T-helper 1 cell (primary cell): Measurements from ENCODE around the gene FERMT2.
"Not testable (repeated sequence)": the region's sequence is repeated elsewhere in the genome, so short reads cannot be mapped to it uniquely, and the experiment has no call there.

Experiments used
- DNase-seq, 5 donors: peaks; one replicate each; pipeline ENCODE4 v3.0.0-alpha.2; 2012 to 2020

Gene FERMT2

DNA sequence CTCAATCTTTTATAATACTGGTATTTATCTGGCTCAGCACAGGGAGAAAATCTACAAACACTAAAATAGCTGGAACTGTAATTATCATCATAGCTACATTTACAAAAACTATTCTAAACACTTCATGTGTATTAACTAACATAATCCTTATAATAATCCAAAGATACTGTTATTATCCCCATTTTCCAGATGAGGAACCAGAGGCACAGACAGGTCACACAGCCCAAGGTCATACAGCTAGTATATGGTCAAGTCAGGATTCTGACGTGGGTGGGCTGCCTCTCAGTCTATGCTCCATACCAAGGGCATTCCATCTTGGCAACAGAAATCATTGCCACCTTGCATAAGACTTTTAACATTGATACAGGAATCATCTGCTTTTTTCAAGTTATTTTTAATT, 11.4 kb downstream of the FERMT2 start:
- DNase-seq = no peak

DNA sequence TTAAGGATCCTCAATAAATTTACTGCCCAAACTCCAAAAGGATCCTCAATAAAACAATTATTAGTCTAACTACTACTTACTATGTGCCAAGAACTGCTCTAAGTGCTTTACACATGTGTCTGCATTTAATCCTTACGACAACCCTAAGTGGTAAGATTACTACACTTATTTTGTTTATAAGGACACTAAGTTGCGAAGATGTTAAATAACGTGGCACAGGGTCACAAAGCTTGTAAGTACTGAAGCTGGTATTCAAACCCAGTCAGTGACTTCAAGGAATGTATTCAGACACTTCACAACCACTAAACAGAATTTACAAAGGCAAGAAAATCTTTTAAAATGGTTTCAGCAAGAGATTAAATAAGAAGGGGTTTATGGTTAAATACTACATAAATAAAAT, 13.0 kb downstream of the FERMT2 start:
- no peak for DNase-seq

DNA sequence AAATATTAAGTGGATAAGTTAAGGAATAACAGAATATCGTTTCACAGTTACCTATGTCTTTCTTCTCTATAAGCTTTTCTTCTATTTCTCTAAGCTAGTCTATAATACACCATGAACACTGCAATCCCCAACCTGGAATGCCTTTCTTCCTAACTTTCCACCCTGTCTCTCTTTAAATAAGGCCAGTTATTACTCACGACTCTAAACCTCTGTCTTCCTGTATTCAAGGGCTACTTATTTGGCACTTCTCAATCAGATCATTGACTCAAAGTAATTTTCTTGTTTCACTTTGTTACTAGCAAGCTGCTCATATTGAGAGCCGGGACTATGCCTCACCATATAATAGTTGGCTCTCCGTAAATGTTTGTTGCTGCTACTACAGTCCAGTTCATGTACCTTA, 13.5 kb downstream of the FERMT2 start:
- DNase-seq = no peak

DNA sequence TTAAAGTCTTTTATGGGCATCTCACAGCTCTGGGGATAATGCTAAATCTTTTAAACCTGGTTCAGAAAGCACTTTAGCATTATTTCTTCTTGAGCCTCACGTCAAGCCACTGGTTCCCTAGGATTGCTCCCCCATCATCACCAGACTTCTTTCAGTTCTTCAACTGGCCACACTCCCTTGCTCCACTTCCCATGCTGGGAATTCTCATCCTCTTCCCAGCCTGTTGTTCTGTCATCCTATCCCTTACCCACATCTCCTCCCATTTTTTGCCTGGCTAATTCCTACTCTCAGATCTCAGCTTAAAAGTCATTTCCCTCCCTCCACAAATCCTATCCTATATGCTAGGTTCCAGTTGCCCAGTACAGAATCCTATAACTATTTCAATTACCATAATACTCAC, 14.4 kb downstream of the FERMT2 start:
- DNase-seq = no peak

DNA sequence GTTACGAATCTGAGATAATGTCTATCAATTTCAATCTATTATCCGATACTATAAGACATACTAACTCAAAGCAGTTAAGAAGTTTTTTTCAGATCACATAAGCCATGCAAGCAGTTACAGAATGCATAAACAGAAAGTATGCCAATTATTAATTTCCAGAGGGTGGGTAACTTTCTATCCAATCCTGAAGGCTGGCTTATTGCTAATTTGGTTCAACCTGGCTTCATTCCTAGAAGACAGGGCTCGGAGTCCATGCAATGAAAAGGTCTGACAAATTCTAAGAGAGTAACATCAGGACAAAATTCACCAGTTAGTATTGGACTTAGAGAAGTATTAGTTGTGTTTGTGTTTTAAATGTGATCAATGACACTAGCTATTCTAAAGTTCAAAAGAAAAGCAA, 15.0 kb downstream of the FERMT2 start:
- no peak for DNase-seq

DNA sequence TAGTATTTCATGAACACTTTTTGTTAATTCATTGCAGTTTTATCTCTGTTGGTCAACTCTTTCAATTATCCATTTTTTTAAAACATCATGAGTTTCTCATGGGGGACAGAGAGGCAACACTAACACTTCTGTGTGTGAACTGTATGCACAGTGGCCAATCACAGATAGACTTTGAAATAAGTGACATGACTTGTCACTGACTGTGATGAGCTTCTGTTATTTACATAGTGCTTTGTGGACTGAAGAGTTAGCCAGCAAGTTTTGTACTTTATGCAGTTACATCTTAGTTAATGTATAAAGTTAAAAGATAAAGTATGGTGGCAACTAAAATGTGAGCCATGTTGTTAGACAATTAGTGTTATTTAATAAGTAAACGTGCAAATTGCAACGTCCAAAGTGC, 16.1 kb downstream of the FERMT2 start:
- no peak for DNase-seq

DNA sequence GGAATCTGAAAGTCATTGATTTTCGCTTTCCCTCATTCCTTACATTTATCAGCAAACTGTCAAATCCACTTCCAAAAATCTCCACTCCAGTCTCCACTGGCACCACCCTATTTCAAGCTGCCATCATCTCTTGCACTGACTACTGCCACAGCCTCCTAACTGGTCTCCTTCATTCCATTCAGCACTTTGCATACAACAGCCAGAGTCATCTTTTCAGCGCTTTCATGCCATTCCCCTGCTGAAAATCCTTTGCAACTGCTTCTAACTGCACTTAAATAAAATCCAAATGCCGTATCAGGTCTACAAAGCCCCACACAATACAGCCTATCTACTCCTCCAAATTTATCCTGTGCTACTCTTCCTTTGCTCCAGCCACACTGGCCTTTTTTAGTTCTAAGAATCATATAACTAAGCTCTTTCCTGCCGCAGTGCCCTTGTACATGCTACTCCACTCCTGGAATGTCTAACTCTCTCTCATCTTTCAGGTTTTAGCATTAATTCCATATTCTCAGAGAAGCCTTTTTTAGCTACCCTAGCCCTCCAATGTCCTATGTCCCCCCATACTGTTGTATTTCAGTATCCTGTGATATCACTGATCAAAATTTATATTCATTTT, 21.6 kb downstream of the FERMT2 start:
- DNase-seq = no peak

DNA sequence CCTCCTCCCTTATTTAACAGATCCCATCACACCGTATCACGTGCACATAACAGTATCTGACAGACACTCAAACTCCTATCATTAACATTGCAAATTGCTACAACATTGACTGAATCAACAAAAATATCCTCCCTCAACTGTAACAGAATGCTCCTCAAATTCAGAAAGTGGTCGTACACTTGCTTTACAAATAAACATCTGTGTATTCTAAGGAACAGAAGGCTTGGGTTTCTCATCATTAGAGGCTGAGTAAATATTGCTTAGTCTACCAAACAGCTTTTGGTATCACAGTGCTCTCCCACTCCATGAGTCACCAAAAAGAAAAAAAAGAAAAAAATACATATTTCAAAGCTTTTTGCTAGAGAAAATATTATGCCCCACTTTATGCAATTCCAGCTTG, 23.9 kb downstream of the FERMT2 start:
- DNase-seq = no peak

DNA sequence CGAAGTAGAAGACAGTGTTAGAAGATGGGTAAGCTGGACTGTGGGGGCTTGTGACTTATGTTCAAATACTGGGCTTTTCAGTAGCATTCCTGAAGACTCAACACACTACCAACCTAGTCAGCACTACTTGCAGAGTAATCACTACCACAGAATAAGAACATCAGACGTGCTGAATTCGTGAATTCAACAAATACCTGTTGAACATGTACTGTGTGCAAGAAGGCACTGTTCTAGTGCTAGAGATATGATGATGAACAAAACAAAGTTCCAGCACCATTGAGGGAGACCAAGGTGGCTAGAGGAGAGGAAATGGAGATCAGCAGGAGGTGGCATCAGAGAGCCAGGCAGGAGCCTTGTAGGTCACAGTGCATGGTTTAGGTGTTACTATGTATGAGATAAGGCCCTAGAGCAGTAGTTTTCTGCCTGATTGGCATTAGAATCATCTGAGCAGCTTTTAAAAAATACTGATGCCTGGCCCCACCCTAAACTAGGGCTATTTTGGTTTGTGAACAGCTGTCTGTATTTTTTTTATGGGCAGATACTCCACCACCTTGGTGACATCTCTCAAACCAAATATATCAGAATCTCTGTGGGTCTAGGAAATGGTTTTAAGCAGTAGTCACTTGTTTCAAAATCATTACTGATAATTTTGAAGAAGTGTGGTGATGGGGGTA, 26.8 kb downstream of the FERMT2 start:
- DNase-seq = peak in 1 of 5 donors; percentile 9

DNA sequence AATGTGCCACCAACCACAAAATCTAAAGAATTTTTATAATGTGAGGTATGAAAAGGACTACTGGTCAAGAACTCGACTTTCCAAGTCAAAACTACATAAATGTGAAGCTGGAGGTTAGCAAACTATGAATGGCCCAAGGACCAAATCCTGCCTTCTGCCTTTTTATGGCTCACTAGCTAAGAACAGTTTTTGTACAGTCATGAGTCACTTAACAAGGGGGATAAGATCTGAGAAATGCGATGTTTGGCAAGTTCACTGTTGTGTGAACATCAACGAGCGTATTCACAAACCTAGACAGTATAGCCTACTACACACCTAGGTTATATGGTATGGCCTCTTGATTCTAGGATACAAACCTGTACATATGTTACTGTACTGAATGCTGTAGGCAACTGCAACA, 28.2 kb downstream of the FERMT2 start:
- DNase-seq = no peak

DNA sequence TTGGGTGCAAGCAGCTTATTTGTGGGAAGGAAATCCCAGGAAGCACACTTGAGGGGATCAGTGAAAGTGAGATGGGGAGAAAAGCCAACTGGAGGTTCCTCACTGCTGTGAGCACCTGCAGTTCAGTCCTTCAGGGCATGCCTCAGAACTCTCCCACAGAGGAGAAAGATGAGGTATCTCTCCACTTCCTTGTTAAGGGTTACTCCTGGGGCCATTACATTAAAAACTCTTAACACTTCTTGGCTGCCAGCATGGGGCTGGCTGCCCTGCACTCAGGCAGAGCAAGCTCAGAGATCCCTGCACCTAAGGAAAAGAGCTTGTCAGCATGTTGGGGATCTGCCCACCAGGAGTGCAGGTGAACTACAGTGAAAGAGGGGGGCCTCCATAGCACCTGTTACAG, 28.8 kb downstream of the FERMT2 start:
- DNase-seq = no peak

DNA sequence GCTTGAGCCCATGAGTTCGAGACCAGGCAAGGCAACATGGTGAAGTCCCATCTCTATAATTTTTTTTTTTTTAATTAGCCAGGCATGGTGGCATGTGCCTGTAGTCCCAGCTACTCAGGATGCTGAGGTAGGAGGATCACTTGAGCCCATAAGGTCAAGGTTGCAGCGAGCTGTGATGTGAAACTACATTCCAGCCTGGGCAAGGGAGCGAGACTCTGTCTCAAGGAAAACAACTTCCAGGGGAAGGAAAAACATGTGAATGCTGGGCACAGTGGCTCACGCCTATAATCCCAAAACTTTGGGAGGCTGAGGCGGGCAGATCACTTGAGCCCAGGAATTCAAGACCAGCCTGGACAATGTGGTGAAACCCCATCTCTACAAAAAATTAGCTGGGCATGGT, 30.4 kb downstream of the FERMT2 start:
- not testable (repeated sequence) for DNase-seq

DNA sequence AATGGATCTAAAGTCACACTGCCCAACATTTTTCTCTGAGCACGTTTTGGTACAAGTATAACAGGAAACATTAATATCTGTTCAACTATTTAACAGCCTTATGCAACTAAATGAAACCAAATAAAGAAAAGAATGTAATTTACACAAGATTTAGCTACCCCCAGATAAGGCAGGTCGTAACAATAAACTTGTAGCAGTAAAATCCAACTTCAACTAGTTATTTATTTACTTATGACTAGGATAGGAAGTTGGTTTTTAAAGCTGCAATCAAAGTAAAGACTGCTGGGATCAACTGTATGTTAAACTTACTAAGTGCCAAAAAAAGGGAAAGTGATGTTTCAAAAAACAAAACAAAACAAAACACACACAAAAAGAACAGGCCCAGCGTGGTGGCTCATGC, 30.9 kb downstream of the FERMT2 start:
- no peak for DNase-seq

DNA sequence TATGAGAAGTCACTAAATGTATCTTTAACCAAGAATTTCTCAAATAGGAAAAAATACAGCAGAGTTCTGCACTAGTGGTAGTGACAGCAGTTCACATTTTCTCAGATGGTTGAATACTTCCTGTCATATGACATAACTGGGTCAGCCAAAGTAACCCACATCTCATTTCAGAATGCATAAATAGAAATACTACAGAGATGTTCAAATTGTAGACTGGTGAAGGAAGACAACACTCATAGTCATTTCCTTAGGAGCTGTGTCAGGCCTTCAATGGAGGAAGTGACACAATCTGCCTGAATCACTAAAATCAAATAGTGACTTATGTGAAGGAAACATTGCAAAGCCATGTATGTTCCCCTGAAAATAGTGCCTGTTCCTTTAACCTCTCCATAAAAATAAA, 32.4 kb downstream of the FERMT2 start:
- DNase-seq = peak in 2 of 5 donors; percentile 13 to 84

DNA sequence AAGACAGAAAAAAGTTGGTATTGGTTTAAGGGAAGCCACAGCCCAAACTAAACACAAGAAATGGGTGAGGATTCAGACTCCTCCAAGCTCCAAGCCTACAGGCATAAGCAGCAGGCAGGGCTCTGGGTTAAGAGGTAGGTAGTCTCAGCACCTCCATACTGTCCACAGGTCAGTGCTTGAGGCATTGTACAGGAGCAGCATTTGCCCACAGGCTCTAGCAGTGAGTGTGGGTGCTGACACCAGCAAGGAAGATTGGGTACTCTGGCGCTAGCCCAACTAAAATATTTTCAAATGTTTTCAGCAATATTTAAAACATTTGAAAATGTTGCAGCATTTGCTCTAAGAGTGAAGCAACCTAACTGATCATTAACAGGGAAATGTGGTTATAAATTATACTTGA, 33.1 kb downstream of the FERMT2 start:
- DNase-seq = peak in 1 of 5 donors; percentile 2

DNA sequence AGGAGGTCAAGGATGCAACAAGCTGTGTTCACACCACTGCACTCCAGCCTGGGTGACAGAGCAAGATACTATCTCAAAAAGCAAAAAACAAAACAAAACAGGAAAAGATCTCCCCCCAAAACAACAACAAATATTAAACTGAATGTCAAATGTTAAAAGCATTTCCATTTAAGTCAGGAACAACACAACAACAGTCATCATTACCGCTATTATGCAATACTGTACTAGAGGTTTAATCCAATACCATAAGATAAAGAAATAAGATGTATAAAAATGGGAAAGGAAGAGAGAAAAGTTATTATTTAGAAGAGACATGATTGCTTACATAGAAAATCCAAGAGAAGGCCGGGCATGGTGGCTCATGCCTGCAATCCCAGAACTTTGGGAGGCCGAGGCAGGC, 36.6 kb downstream of the FERMT2 start:
- no peak for DNase-seq

DNA sequence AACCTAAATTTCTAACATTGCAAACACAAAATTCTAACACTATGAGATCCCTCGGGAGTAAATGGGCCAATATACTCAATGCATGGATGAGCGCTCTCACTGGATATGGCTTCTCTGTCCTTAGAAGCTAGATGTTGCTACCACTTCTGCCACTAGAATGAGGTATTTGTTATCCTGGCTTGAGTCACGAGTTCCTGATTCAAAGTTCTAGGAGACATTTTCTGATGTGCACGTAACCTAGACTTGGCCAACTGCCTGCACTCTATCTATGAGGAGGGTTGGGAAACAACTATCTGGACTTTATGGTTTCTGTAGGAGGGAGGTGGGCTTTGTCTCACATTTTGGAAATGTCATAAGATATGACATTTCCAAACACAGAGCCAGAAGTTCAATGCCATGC, 37.6 kb downstream of the FERMT2 start:
- no peak for DNase-seq

DNA sequence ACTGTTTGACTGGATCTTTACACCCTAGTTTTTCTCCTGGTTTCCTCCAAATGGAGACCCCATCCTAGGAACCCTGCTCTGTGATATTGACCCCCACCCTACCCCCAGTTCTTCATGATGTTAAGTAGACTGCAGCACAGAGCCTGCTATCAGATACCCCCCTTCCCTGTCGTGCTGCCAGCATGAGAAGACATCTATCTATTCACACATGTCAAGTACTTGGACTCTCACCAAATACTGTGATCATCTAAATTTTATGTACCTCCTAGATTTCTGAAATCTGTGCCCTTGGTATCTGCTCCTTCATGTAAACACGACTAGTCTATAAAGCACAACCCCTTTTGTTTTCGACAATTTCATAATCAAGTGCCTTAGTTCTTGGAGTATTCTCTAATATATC, 38.9 kb downstream of the FERMT2 start:
- no peak for DNase-seq

DNA sequence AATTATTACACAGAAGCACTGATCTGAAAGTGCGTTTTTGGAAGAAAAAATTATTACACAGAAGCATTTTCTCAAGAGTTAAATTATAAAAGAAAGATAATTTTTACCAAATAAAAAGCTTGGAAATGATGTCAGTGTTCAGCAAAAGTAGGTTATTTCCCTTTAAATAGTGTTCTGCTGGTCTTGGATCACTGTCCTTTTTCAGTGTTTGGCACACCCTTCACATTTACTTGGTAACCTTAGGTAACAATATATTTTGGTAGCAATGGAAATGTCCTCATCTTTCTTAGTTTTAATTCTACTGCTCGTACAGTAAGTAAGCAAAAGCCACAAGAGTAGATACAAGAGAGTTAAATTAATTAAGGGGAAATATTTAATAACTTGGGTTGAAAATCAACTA, 40.3 kb downstream of the FERMT2 start:
- DNase-seq = no peak

DNA sequence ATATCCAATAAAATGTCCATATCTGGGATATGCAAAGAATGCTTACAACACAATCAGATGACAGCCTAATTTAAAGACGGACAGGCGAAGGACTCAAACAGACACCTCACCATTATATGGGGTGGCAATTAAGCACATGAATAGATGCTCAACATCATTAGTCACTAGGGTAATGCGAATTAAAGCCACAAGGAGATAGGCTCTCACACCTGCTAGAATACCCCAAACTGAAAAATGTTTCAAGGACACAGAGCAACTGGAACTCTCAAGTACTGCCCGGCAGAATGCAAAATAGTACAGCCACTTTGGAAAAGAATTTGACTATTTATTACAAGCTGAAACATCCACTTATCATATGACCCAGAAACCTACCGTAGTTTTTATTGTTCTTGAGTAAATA, 42.9 kb downstream of the FERMT2 start:
- no peak for DNase-seq

DNA sequence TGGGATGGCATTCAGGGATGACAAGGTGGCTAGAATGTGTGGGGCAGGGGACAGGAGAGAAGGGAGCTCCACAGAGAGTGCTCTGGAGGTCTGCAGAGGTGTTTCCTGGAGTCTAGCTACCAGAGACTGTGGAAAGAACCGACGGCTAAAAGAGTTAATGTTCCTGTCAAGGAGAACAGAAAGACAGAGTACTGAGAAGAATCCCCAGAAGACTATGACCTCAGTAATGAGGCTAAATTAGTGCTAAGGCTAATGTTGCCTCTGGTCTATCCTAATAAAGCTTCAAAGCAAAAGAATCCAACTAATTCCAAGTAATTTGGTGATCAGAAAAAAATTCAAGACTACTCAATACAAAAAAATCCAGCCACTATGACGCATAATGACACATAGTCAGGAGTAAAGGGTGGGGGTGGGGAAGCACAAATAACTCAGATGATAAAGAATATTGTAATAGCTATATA, 44.7 kb downstream of the FERMT2 start:
- no peak for DNase-seq

DNA sequence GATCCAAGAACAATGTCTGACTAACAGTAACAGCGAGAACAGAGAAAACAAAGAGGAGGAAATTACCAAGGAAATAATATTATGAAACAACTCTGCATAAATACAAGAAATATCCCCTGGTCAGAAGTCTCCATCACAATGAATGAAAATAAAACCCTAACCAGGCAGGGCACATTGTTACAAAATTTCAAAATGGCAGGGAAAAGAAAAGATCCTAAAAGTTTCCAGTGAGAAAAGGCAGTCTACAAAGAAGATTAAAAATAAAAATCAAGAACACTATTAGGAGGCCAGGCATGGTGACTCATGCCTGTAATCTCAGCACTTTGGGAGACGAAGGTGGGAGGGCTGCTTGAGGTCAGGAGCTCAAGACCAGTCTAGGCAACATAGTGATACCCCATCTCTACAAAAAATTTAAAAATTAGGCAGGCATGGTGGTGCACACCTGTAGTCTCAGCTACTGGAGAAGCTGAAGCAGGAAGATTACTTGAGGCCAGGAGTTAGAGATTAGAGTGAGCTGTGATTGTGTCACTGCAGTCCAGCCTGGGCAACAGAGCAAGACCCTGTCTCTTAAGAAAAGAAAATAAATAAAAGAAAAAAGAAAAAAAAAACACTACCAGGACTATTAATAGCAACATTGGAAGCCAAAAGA, 47.8 kb downstream of the FERMT2 start:
- no peak for DNase-seq

DNA sequence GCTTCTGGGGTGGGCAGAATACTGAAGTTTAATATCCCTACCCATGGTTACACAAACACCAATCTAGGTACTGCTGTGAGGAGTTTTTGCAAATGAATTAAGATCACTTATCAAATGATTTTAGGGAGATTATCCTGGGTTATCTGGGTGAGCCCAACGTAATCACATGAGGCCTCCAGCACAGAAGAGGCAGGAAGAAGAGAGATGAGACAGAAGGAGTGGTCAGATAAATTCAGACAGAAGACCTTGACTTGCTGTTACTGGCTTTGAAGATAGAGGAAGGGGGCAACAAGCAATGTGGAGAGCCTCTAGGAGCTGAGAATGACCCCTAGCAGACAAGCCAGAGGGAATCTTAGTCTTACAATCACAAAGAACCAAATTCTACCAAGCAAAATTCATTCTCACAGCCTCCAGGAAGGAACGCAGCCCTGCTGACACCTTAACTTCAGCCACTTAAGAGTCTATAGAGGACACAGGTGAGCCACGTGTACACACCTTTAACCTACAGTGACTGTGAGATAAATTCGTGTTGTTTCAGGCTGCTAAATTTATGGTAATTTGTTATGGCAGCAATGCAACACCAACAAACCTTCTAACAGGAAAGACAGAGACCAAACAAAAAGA, 49.4 kb downstream of the FERMT2 start:
- no peak for DNase-seq

DNA sequence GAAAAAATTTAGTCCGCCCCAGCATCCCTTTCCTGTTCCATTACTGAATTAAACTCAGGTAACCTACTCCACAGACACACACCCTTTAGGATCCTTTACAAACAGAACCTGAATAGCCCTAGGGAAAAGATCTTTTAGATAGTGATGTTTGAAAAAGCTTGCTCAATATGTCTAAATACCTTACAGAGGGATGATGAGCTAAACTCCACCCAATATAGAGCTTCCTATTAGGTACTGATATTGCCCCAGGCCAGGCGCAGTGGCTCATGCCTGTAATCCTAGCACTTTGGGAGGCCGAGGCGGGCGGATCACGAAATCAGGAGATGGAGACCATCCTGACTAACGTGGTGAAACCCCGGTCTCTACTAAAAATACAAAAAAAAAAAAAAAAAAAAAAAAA, 50.1 kb downstream of the FERMT2 start:
- no peak for DNase-seq
